Measurements from ENCODE around the gene CFAP46.
"Not testable (repeated sequence)": the region's sequence is repeated elsewhere in the genome, so short reads cannot be mapped to it uniquely, and the experiment has no call there.

Gene CFAP46

GRCh38 chr10:132956259-132956658 is 13.9 kb upstream of the CFAP46 start:
- not testable (repeated sequence) for H3K4ac ChIP-seq (ENCODE audit: low read length); H2AFZ ChIP-seq (ENCODE audit: low read length); H3K27ac ChIP-seq (replicated peaks; ENCODE audit: low read length); H2BK120ac ChIP-seq (ENCODE audit: low read depth, low read length); H3K14ac ChIP-seq (ENCODE audit: low read length); H2BK15ac ChIP-seq (ENCODE audit: low read length); H4K91ac ChIP-seq (ENCODE audit: low read depth, low read length, poor library complexity); H2BK12ac ChIP-seq (ENCODE audit: low read length); H3K4me1 ChIP-seq (ENCODE audit: control insufficient read depth in 2 of 2, insufficient read depth in 1 of 2, low read depth in 1 of 2, low read length in 2 of 2); H3K9ac ChIP-seq (ENCODE audit: low read depth, low read length, poor library complexity); H3K23ac ChIP-seq (ENCODE audit: low read depth, low read length, poor library complexity); H3K4me3 ChIP-seq (ENCODE audit: low read length in 2 of 2); DNase-seq (ENCODE audit: low spot score); H4K8ac ChIP-seq (ENCODE audit: low read depth, low read length); H3K18ac ChIP-seq (ENCODE audit: low read length); H3K79me1 ChIP-seq (ENCODE audit: low read depth, low read length); H2AK5ac ChIP-seq (ENCODE audit: low read depth, low read length); H3K36me3 ChIP-seq (replicated peaks in 1 of 2; ENCODE audit: control insufficient read depth in 2 of 2, insufficient read depth in 2 of 2, low read length in 2 of 2); H2BK5ac ChIP-seq (ENCODE audit: low read length); H3K4me2 ChIP-seq (ENCODE audit: insufficient read depth, low read length, poor library complexity, severe bottlenecking); H3K9me3 ChIP-seq (replicated peaks in 1 of 2; ENCODE audit: control insufficient read depth in 2 of 2, insufficient read depth in 1 of 2, low read depth in 1 of 2, low read length in 2 of 2)
- no CpG with 5 or more reads among the region's 4 CpGs for WGBS, 2 donors (ENCODE audit: extremely low coverage in 2 of 2, insufficient read length in 2 of 2, insufficient replicate concordance in 1 of 2)
- H3K27me3 ChIP-seq (ENCODE audit: control insufficient read depth in 3 of 3, insufficient read depth in 3 of 3, low read depth in 1 of 3, low read length in 3 of 3), result peaks cover 0 to 75% (median 0%) of the 10 kb centered on the region in 3 experiments

GRCh38 chr10:132955479-132955878 is 13.1 kb upstream of the CFAP46 start:
- no CpG with 5 or more reads among the region's 11 CpGs for WGBS, 2 donors (ENCODE audit: extremely low coverage in 2 of 2, insufficient read length in 2 of 2, insufficient replicate concordance in 1 of 2)
- Histone ChIP-seq H3K27me3 (ENCODE audit: control insufficient read depth in 3 of 3, insufficient read depth in 3 of 3, low read depth in 1 of 3, low read length in 3 of 3) (peaks cover 0 to 83% (median 0%) of the 10 kb centered on the region in 3 experiments), H3K4me3 (ENCODE audit: low read length in 2 of 2) (no peak overlapping the region), H4K91ac (ENCODE audit: low read depth, low read length, poor library complexity) (no peak overlapping the region), H3K27ac (replicated peaks; ENCODE audit: low read length) (no peak overlapping the region), H2BK5ac (ENCODE audit: low read length) (no peak overlapping the region), H3K18ac (ENCODE audit: low read length) (no peak overlapping the region), H2BK15ac (ENCODE audit: low read length) (no peak overlapping the region), H4K8ac (ENCODE audit: low read depth, low read length) (no peak overlapping the region), H2AK5ac (ENCODE audit: low read depth, low read length) (no peak overlapping the region), H3K9ac (ENCODE audit: low read depth, low read length, poor library complexity) (no peak overlapping the region), H3K4ac (ENCODE audit: low read length) (no peak overlapping the region), H3K79me1 (ENCODE audit: low read depth, low read length) (no peaks in the 10 kb centered on the region), H3K4me1 (ENCODE audit: control insufficient read depth in 2 of 2, insufficient read depth in 1 of 2, low read depth in 1 of 2, low read length in 2 of 2) (no peaks in the 10 kb centered on the region), H3K9me3 (replicated peaks in 1 of 2; ENCODE audit: control insufficient read depth in 2 of 2, insufficient read depth in 1 of 2, low read depth in 1 of 2, low read length in 2 of 2) (no peaks in the 10 kb centered on the region), H3K14ac (ENCODE audit: low read length) (no peak overlapping the region), H2BK12ac (ENCODE audit: low read length) (no peak overlapping the region), H3K4me2 (ENCODE audit: insufficient read depth, low read length, poor library complexity, severe bottlenecking) (no peak overlapping the region), H3K36me3 (replicated peaks in 1 of 2; ENCODE audit: control insufficient read depth in 2 of 2, insufficient read depth in 2 of 2, low read length in 2 of 2) (no peaks in the 10 kb centered on the region), H2AFZ (ENCODE audit: low read length) (no peak overlapping the region), H2BK120ac (ENCODE audit: low read depth, low read length) (no peak overlapping the region), H3K23ac (ENCODE audit: low read depth, low read length, poor library complexity) (no peak overlapping the region)
- no peak for DNase-seq (ENCODE audit: low spot score)

DNA sequence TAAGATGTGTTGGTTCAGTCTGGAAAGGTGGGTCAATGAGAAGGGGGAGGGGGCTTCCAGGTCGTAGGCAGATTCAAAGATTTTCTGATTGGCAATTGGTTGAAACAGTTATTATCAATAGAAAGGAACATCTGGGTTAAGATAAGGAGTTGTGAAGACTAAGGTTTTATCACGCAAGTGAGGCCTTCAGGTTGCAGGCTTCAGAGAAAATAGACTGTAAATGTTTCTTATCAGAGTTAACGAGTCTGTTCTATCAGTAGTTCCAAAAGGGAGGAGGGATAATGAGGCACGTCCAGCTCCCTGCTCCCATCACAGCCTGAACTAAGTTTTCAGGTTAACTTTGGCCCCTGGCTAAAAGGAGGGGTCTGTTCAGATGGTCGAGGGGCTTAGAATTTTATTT is 11.1 kb upstream of the CFAP46 start:
- no peak overlapping the region for H4K91ac ChIP-seq (ENCODE audit: low read depth, low read length, poor library complexity)
- no peak overlapping the region for H4K8ac ChIP-seq (ENCODE audit: low read depth, low read length)
- H3K27me3 ChIP-seq (ENCODE audit: control insufficient read depth in 3 of 3, insufficient read depth in 3 of 3, low read depth in 1 of 3, low read length in 3 of 3), result peaks cover 0 to 75% (median 0%) of the 10 kb centered on the region in 3 experiments
- H3K18ac ChIP-seq (ENCODE audit: low read length), result no peak overlapping the region
- no peak overlapping the region for H2BK12ac ChIP-seq (ENCODE audit: low read length)
- H2BK120ac ChIP-seq (ENCODE audit: low read depth, low read length), result no peak overlapping the region
- H2AK5ac ChIP-seq (ENCODE audit: low read depth, low read length), result no peak overlapping the region
- H3K36me3 ChIP-seq (replicated peaks in 1 of 2; ENCODE audit: control insufficient read depth in 2 of 2, insufficient read depth in 2 of 2, low read length in 2 of 2), result no peaks in the 10 kb centered on the region
- H3K4me1 ChIP-seq (ENCODE audit: control insufficient read depth in 2 of 2, insufficient read depth in 1 of 2, low read depth in 1 of 2, low read length in 2 of 2), result no peaks in the 10 kb centered on the region
- H3K4me3 ChIP-seq (ENCODE audit: low read length in 2 of 2), result no peak overlapping the region
- DNase-seq (ENCODE audit: low spot score), result no peak
- H2BK15ac ChIP-seq (ENCODE audit: low read length), result no peak overlapping the region
- H3K9me3 ChIP-seq (replicated peaks in 1 of 2; ENCODE audit: control insufficient read depth in 2 of 2, insufficient read depth in 1 of 2, low read depth in 1 of 2, low read length in 2 of 2), result no peaks in the 10 kb centered on the region
- H3K9ac ChIP-seq (ENCODE audit: low read depth, low read length, poor library complexity), result no peak overlapping the region
- no peak overlapping the region for H3K23ac ChIP-seq (ENCODE audit: low read depth, low read length, poor library complexity)
- no peak overlapping the region for H3K14ac ChIP-seq (ENCODE audit: low read length)
- no peaks in the 10 kb centered on the region for H3K79me1 ChIP-seq (ENCODE audit: low read depth, low read length)
- H2BK5ac ChIP-seq (ENCODE audit: low read length), result no peak overlapping the region
- no peak overlapping the region for H3K4ac ChIP-seq (ENCODE audit: low read length)
- H2AFZ ChIP-seq (ENCODE audit: low read length), result no peak overlapping the region
- no peak overlapping the region for H3K4me2 ChIP-seq (ENCODE audit: insufficient read depth, low read length, poor library complexity, severe bottlenecking)
- no peak overlapping the region for H3K27ac ChIP-seq (replicated peaks; ENCODE audit: low read length)
- no CpG with 5 or more reads among the region's 5 CpGs for WGBS, 2 donors (ENCODE audit: extremely low coverage in 2 of 2, insufficient read length in 2 of 2, insufficient replicate concordance in 1 of 2)

- Histone ChIP-seq H2BK15ac (ENCODE audit: low read length) (no peak overlapping the region), H3K9me3 (replicated peaks in 1 of 2; ENCODE audit: control insufficient read depth in 2 of 2, insufficient read depth in 1 of 2, low read depth in 1 of 2, low read length in 2 of 2) (peaks cover 0 to 4% of the 10 kb centered on the region in 2 donors), H3K4me1 (ENCODE audit: control insufficient read depth in 2 of 2, insufficient read depth in 1 of 2, low read depth in 1 of 2, low read length in 2 of 2) (no peaks in the 10 kb centered on the region), H2BK120ac (ENCODE audit: low read depth, low read length) (no peak overlapping the region), H2AK5ac (ENCODE audit: low read depth, low read length) (no peak overlapping the region), H4K8ac (ENCODE audit: low read depth, low read length) (no peak overlapping the region), H3K9ac (ENCODE audit: low read depth, low read length, poor library complexity) (no peak overlapping the region), H3K4me2 (ENCODE audit: insufficient read depth, low read length, poor library complexity, severe bottlenecking) (no peak overlapping the region), H3K18ac (ENCODE audit: low read length) (no peak overlapping the region), H2AFZ (ENCODE audit: low read length) (no peak overlapping the region), H3K36me3 (replicated peaks in 1 of 2; ENCODE audit: control insufficient read depth in 2 of 2, insufficient read depth in 2 of 2, low read length in 2 of 2) (no peaks in the 10 kb centered on the region), H3K27me3 (ENCODE audit: control insufficient read depth in 3 of 3, insufficient read depth in 3 of 3, low read depth in 1 of 3, low read length in 3 of 3) (peaks cover 0 to 66% (median 0%) of the 10 kb centered on the region in 3 experiments), H2BK12ac (ENCODE audit: low read length) (no peak overlapping the region), H3K23ac (ENCODE audit: low read depth, low read length, poor library complexity) (no peak overlapping the region), H3K4ac (ENCODE audit: low read length) (no peak overlapping the region), H4K91ac (ENCODE audit: low read depth, low read length, poor library complexity) (no peak overlapping the region), H3K27ac (replicated peaks; ENCODE audit: low read length) (no peak overlapping the region), H3K79me1 (ENCODE audit: low read depth, low read length) (no peaks in the 10 kb centered on the region), H3K4me3 (ENCODE audit: low read length in 2 of 2) (no peak overlapping the region), H2BK5ac (ENCODE audit: low read length) (no peak overlapping the region), H3K14ac (ENCODE audit: low read length) (no peak overlapping the region)
- DNase-seq (ENCODE audit: low spot score), result no peak
- no CpG with 5 or more reads among the region's 12 CpGs for WGBS, 2 donors (ENCODE audit: extremely low coverage in 2 of 2, insufficient read length in 2 of 2, insufficient replicate concordance in 1 of 2)
These were observed 9.6 kb upstream of the CFAP46 start for GRCh38 chr10:132951926-132952325.

All from neuronal stem cell (in vitro differentiated cells).